ENCODE measurements around the gene KRTAP10-2. TPM values are rescaled to one million over a fixed set of nuclear protein-coding genes. Genes with fewer than 3 reads are reported as not detected.

The KRTAP10-2 gene
- total and polyA plus RNA-seq, 2 experiments from 2014 or later: 0.24 TPM; not detected in 1

DNA sequence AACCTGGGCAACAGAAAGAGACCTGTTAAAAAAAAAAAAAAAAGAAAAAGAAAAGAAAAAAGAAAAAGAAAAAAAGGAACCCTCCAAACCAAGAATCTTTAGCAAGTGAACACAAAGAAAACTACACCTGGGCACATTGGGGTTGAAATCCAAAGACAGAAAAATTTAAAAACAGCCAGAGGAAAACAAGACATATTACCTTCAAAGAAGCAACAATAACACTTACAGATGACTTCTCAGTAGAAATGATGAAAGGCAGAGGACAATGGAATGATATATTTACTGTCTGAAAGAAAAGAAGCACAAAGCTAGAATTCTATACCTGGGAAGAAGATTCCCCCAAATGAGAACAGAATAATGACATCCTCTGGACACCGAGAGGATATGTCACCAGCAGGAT is 8.6 kb downstream of the KRTAP10-2 start (continued):
- TF ChIP-seq, protein P1, sequence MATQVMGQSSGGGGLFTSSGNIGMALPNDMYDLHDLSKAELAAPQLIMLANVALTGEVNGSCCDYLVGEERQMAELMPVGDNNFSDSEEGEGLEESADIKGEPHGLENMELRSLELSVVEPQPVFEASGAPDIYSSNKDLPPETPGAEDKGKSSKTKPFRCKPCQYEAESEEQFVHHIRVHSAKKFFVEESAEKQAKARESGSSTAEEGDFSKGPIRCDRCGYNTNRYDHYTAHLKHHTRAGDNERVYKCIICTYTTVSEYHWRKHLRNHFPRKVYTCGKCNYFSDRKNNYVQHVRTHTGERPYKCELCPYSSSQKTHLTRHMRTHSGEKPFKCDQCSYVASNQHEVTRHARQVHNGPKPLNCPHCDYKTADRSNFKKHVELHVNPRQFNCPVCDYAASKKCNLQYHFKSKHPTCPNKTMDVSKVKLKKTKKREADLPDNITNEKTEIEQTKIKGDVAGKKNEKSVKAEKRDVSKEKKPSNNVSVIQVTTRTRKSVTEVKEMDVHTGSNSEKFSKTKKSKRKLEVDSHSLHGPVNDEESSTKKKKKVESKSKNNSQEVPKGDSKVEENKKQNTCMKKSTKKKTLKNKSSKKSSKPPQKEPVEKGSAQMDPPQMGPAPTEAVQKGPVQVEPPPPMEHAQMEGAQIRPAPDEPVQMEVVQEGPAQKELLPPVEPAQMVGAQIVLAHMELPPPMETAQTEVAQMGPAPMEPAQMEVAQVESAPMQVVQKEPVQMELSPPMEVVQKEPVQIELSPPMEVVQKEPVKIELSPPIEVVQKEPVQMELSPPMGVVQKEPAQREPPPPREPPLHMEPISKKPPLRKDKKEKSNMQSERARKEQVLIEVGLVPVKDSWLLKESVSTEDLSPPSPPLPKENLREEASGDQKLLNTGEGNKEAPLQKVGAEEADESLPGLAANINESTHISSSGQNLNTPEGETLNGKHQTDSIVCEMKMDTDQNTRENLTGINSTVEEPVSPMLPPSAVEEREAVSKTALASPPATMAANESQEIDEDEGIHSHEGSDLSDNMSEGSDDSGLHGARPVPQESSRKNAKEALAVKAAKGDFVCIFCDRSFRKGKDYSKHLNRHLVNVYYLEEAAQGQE (IDR thresholded peaks at IDR 0.05; ENCODE audit: unreplicated experiment): no peak
- TF ChIP-seq JUNB (IDR thresholded peaks at IDR 0.05; ENCODE audit: unreplicated experiment): no peak
- TF ChIP-seq CREB1 (CRISPR knock-in tag; IDR thresholded peaks at IDR 0.05; ENCODE audit: low read depth): no peak

DNA sequence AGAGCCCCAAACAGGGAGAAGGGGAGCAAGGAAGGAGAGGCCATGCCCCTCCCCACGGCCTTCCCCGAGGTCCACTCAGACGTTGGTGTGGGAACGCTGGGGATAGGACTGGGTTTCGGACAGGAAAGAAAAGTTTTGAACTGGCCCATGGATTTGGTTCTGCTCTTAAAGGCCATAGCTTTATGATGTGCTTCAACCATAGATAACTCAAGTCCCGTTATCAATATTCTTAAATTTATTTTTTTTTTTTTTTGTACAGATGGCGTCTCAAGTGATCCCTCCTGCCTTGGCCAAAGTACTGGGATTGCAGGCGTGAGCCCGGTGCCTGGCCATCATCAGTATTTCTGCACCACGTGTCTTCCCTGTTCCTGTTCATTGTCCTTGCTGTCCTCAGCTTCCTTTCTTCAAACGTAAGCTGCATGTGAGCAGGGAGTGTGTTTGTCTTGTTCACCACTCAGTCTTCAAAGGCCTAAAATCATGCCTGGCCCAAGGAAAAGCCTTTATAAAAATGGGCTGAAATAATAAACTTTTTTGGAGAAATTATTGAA is 10.5 kb downstream of the KRTAP10-2 start:
- Histone ChIP-seq H3K4me1 (ENCODE audit: insufficient read depth) (no peaks in the 10 kb centered on the region), H3K4me2 (no peak overlapping the region), H3K4me3 (no peak overlapping the region), H2AFZ (no peak overlapping the region), H4K20me1 (replicated peaks; ENCODE audit: insufficient read depth) (no peaks in the 10 kb centered on the region), H3K79me2 (replicated peaks; ENCODE audit: insufficient read depth) (no peaks in the 10 kb centered on the region), H3K9me2 (ENCODE audit: insufficient read depth) (no peaks in the 10 kb centered on the region), H3F3A (replicated peaks; ENCODE audit: low read depth) (no peaks in the 10 kb centered on the region), H3K27me3 (ENCODE audit: insufficient read depth) (no peaks in the 10 kb centered on the region), H3K27ac (ENCODE audit: low read depth) (no peak overlapping the region), H3K36me3 (ENCODE audit: insufficient read depth) (no peaks in the 10 kb centered on the region)
- Mint-ChIP-seq H3K27me3 (ENCODE audit: insufficient read depth, low read depth, poor library complexity) (peaks cover 3% of the 10 kb centered on the region), H3K9me3 (peaks cover 4% of the 10 kb centered on the region), H3K4me3 (no peak overlapping the region), H3K4me1 (no peaks in the 10 kb centered on the region; the same call in 2 of the 3 replicates), H3K36me3 (ENCODE audit: low read depth) (peaks cover 5% of the 10 kb centered on the region; the same call in 2 of the 3 replicates), H3K27ac (no peak overlapping the region)
- DNase-seq (ENCODE audit: low spot score) (no peak), ATAC-seq (no peak)
- TF ChIP-seq ZNF331 (CRISPR knock-in tag; IDR thresholded peaks at IDR 0.05; ENCODE audit: low read depth): no peak
- TF ChIP-seq NANOG (IDR thresholded peaks at IDR 0.05; ENCODE audit: borderline replicate concordance): no peak
- no peak for TF ChIP-seq JUNB (IDR thresholded peaks at IDR 0.05; ENCODE audit: unreplicated experiment)
- TF ChIP-seq, protein P2, sequence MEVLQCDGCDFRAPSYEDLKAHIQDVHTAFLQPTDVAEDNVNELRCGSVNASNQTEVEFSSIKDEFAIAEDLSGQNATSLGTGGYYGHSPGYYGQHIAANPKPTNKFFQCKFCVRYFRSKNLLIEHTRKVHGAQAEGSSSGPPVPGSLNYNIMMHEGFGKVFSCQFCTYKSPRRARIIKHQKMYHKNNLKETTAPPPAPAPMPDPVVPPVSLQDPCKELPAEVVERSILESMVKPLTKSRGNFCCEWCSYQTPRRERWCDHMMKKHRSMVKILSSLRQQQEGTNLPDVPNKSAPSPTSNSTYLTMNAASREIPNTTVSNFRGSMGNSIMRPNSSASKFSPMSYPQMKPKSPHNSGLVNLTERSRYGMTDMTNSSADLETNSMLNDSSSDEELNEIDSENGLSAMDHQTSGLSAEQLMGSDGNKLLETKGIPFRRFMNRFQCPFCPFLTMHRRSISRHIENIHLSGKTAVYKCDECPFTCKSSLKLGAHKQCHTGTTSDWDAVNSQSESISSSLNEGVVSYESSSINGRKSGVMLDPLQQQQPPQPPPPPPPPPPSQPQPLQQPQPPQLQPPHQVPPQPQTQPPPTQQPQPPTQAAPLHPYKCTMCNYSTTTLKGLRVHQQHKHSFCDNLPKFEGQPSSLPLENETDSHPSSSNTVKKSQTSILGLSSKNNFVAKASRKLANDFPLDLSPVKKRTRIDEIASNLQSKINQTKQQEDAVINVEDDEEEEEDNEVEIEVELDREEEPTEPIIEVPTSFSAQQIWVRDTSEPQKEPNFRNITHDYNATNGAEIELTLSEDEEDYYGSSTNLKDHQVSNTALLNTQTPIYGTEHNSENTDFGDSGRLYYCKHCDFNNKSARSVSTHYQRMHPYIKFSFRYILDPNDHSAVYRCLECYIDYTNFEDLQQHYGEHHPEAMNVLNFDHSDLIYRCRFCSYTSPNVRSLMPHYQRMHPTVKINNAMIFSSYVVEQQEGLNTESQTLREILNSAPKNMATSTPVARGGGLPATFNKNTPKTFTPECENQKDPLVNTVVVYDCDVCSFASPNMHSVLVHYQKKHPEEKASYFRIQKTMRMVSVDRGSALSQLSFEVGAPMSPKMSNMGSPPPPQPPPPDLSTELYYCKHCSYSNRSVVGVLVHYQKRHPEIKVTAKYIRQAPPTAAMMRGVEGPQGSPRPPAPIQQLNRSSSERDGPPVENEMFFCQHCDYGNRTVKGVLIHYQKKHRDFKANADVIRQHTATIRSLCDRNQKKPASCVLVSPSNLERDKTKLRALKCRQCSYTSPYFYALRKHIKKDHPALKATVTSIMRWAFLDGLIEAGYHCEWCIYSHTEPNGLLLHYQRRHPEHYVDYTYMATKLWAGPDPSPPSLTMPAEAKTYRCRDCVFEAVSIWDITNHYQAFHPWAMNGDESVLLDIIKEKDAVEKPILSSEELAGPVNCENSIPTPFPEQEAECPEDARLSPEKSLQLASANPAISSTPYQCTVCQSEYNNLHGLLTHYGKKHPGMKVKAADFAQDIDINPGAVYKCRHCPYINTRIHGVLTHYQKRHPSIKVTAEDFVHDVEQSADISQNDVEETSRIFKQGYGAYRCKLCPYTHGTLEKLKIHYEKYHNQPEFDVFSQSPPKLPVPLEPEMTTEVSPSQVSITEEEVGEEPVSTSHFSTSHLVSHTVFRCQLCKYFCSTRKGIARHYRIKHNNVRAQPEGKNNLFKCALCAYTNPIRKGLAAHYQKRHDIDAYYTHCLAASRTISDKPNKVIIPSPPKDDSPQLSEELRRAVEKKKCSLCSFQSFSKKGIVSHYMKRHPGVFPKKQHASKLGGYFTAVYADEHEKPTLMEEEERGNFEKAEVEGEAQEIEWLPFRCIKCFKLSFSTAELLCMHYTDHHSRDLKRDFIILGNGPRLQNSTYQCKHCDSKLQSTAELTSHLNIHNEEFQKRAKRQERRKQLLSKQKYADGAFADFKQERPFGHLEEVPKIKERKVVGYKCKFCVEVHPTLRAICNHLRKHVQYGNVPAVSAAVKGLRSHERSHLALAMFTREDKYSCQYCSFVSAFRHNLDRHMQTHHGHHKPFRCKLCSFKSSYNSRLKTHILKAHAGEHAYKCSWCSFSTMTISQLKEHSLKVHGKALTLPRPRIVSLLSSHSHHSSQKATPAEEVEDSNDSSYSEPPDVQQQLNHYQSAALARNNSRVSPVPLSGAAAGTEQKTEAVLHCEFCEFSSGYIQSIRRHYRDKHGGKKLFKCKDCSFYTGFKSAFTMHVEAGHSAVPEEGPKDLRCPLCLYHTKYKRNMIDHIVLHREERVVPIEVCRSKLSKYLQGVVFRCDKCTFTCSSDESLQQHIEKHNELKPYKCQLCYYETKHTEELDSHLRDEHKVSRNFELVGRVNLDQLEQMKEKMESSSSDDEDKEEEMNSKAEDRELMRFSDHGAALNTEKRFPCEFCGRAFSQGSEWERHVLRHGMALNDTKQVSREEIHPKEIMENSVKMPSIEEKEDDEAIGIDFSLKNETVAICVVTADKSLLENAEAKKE (CRISPR knock-in tag; IDR thresholded peaks at IDR 0.05): no peak
- TF ChIP-seq, protein P1 (IDR thresholded peaks at IDR 0.05; ENCODE audit: unreplicated experiment): no peak
- TF ChIP-seq CREB1 (CRISPR knock-in tag; IDR thresholded peaks at IDR 0.05; ENCODE audit: low read depth): no peak
- no peak for TF ChIP-seq ZNF114 (CRISPR knock-in tag; IDR thresholded peaks at IDR 0.05)
- TF ChIP-seq EZH2 (IDR thresholded peaks at IDR 0.05; ENCODE audit: low read depth, unreplicated experiment): no peak
- no peak for TF ChIP-seq POLR2AphosphoS5 (IDR thresholded peaks at IDR 0.05; ENCODE audit: low read depth)
- no peak for TF ChIP-seq EZH2phosphoT487 (IDR thresholded peaks at IDR 0.05; ENCODE audit: unreplicated experiment)

Data from GM23338 (cell line).